Stimulated activated CD8-positive, alpha-beta memory T cell treated with anti-CD3 and anti-CD28 coated beads, Interleukin-7, amount 100 ng/mL, for 24 hours (primary cell): ENCODE measurements around the gene BNIP3.
"Not testable (repeated sequence)": the region's sequence is repeated elsewhere in the genome, so short reads cannot be mapped to it uniquely, and the experiment has no call there.

ENCODE experiments used
- DNase-seq: peaks from one replicate; pipeline ENCODE4 v3.0.0-alpha.2; 2020; ENCODE audit warnings: low read depth

BNIP3 gene

DNA sequence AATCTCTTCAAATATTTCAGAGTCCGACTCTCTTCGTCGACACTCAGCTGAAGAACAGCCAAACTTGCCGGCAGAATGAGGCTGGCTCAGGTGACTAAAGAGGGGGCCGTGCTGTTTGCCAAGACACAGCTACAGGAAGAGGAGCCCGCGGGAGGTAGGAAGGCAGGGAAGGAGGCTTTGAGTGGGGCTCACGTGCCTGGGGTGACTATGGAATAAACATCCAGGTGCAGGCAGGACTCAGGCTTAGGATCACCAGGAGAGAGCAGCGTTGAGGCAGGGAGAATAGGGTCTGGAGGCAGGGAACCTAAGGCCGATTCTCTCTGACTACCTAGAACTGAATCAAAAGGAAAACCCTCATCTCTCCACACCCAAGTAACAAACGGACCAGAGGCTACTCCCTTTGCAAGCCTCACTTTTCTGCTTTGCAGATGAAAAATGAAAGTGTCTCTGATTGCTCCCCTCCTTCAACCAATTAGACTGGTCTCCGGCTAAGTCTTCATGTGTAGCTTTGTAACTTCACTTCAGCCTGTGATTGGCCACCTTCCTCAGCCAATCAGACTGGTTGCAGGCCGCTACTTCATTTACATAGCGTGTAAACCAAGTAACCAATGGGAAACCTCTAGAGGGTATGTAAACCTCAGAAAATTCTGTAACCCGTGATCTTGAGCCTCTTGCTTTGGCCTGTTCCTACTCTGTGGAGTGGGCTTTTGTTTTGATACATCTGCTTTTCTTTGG, 19.7 kb upstream of the BNIP3 start:
- DNase-seq, result no peak

DNA sequence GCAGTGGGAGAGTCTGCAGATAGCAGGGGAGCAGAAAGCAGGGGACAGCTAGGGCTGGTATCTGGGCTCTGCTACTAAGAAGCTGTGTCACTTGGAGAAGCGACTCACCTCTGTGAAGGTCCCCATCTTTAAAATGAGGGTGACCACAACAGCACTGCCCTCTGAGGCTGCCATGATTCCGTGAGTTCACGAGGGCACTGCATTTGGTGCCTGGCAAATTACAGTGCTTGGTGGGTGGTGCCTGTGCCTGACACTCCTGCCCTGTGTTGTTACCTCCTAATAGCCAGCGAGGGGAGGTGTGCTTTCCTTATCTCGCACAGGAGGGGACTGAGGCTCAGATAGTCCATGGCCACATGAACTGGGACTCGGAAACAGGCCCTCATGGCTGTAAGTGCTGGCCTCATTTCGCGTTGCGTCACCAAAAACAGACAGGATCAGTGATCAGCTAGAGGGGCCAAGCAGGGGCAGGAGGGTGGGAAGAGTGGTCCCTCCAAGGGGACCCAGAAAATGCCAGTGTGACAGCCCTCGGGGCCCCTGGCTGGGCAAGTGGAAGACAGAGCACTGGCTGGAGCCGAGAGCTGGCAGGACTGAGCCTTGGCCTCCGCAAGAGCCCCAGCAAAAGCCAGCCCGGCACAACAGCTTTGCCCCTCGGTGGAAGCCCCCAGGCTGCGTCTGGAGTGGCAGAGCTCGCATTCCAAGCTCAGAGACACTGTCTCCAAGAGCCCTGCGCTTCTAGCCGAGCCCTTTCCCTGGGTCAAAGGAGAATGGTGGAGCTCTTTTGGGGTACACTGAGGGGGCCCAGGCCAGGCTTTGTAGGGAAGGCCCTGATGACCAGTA, 17.3 kb upstream of the BNIP3 start:
- DNase-seq, result no peak

DNA sequence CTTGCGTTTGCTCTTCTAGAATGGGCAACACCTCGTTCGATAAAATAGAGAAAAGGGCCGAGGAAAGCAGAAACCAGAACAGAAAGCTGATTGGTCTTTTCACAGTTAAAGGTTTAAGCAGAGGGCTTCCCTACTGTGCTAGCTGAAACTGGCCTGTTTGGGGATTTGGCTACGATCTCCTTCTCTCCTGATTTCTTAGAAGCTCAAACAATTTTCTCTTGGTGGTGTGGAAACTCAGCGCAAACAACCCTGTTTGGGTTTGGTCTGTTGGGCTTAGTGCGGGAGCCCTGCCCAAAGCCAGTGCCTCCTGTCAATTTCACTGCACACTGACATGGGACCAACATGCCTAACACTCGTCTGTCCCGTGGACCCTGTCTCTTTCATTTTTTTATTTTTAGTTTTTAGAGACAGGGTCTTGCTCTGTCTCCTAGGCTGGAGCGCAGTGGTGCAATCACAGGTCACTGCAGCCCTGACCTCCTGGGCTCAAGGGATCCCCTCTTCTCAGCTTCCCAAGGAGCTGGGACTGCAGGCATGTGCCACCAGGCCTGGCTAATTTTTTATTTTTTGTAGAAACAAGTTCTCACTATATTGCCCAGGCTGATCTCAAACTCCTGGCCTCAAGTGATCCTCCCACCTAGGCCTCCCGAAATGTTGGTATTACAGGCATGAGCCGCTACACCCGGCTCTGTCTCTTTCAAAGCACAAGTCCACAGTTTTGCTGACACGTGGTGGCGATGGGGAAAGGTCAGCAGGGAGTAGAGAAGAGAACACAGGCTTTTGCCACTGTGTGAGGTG, 16.5 kb upstream of the BNIP3 start:
- no peak for DNase-seq

DNA sequence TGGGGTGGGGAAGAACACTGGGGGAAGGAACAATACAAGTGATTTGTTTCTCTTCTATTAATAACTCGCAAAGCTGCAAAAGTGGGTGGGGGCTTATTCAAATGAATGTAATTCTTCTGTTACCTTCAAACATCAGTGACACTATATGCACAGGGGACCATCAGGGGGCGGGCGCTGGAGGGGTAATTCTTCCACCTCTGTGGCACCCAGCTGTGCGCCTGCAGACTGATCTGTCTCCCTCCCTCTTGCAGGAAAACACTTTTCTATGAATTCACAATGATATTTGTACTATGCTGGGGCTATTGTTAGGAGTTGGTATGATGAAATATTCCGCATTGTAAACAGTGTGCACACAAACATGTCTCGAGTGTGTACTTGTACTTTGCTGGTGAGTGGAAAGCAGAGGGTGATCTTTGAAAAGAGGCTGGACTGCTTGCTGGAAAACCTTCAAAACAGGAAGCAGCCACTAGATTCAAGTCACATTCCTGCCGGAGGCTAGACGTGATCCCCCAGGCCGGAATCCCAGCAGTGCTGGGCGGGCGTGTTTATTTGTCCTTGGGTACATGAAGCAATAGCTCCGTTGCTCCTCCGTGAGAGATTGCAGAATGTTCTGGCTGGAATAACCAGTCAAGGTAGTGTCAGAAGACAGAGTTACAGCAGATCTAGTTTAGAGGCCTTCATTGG, 15.8 kb upstream of the BNIP3 start:
- no peak for DNase-seq

DNA sequence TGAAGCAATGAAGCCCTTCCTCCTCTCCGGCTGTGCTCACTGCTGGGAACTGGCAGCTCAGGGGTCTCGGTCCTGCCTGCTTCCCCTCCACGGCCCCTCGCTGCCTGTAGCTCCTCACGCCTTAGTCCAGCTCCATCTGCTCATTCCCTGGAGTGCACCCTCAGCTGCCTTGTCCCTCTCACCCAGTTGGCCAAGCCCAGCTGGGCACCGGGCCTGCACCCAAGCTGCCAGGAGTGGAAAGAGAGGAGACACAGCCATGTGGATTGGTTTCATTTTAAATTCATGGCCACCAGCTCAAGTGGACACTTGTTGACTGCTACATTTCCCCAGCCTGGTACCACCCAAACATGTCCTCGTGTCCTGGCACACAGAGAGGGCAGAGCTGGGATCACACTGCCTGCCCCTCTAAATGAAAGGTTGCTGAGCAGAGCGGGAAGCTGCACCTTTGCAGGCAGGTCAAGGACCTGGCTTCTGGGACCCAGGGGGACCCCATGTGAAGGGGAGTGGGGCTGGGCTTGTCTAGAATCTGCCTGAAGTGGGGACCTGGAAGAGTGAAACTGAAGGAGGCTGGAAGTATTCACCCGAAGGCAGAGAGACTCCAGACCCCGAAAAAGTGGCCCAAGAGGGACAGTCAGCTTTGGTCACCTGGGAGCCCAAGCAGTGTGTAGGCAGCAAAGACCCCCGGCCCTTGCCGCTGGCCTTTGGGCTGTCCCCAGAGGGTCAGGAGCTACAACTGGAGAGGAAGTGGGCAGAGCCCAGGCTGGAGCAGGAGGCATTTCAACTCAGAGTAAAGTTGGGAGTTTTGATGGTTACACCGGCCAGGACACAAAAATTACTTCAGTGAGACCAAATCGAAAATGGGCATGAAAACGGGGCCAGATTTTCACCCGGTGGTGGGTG, 15.0 kb upstream of the BNIP3 start:
- DNase-seq, result no peak

DNA sequence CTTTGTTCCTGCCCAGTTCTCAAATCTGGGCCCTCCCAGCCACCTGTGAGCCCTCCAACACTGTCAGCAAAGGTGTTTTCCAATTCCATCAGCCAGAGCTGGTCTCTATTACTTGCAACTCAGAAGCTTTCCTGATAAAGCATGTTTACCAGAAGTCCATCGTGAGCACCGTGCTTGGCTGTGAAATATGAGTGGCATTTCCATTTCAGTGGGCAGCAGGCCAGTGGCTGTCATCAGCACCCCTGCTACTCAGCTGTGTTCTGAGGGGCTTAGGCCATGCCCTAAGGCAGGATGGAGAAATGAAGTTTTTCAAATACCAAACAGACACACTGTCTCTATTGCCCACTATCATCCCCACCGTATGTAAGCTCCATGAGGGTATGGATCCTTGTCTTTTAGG, 12.7 kb upstream of the BNIP3 start:
- DNase-seq, result no peak

DNA sequence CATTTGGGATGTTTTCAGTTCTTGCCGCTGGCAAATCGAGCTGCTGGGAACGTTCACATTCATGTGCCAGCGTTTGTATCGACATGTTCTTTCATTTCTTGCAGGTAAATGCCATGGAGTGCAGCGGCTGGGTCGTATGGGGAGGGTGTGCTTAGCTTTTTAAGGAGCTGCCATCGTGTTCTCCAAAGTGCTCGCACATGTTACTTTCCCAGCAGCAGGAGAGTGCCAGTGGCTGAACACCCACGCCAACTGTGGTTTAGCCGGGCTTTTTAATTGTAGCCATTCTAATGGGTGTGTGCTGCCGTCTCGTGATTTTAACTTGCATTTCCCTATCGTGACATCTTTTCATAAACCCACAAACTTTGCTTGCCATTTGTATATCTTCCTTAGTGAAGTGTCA, 11.6 kb upstream of the BNIP3 start:
- no peak for DNase-seq

DNA sequence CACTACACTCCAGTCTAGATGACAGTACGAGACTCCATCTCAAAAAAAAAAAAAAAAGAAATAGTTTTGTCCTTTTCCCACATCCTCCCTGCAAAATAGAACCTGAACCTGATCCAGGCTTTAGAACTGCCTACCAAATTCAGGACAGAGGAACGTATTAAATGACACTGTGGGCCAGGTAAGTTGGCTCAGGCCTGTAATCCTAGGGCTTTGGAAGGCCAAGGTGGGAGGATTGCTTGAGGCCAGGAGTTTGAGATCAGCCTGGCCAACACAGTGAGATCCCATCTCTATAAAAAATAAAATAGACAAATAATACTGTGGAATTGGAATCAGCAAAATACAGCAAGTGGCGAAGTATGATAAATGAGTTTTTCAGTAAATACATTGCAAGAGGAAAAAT, 10.0 kb upstream of the BNIP3 start:
- no peak for DNase-seq

DNA sequence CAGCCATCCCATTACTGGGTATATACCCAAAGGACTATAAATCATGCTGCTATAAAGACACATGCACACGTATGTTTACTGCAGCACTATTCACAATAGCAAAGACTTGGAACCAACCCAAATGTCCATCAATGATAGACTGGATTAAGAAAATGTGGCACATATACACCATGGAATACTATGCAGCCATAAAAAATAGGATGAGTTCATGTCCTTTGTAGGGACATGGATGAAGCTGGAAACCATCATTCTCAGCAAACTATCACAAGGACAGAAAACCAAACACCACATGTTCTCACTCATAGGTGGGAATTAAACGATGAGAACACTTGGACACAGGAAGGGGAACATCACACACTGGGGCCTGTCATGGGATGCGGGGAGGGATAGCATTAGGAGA, 6.1 kb upstream of the BNIP3 start:
- not testable (repeated sequence) for DNase-seq

DNA sequence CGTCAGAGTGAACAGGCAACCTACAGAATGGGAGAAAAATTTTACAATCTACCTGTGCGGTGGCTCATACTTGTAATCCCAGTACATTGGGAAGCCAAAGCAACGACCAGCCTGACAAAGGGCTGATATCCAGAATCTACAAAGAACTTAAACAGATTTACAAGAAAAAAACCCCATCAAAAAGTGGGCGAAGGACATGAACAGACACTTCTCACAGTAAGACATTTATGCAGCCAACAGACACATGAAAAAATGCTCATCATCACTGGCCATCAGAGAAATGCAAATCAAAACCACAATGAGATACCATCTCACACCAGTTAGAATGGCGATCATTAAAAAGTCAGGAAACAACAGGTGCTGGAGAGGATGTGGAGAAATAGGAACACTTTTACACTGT, 5.6 kb upstream of the BNIP3 start:
- DNase-seq, result not testable (repeated sequence)

DNA sequence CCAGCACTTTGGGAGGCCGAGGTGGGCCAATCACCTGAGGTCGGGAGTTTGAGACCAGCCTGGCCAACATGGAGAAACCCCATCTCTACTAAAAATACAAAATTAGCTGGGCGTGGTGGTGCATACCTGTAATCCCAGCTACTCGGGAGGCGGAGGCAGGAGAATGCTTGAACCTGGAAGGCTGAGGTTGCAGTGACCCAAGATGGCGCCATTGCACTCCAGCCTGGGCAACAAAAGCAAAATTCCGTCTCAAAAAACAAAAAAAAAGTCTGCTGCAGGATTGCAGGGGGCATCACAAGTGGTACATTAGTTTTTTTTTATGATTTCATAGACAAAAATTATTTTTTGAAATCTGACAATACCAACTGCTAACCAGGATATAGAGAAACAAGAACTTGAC, 5.1 kb upstream of the BNIP3 start:
- DNase-seq, result not testable (repeated sequence)

DNA sequence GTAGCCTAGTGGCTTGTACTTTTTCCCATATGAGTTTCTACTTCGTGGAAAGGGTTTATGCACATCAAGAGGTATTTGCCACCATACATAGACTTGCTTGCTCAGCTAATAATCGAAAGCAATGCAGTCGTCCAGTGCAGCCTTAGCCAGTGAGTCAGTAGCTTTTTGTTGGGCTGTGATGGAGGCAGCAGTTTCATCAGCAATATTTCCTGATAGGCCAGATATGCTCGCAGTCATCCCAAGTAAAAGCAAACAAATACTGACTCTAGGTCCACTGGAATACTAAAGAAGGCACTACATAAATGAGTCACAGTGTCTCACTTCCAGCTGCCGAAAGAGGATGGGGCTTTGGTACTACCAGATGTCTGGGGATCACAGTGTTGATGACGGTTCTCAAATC, 2.1 kb upstream of the BNIP3 start:
- no peak for DNase-seq

DNA sequence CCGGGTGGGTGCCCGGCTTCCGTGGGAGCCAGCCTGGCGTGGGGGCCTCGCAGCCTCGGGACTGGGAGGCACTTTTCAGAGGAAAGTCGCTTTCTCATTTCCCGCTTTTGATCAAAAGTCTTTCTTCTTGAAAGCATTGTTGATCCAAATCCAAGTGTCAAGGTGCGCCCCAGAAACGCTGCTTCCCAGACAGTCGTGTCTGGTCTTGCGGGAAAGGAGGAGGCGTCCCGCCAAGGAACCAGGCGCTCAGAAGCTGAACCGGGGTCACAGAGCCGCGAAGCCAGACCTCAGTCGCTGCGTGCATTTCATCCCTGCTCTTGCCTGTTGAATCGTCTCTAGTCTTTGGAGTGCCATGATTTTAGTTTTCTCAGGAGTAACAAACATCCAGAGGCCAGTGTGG, 1.1 kb upstream of the BNIP3 start:
- DNase-seq, result no peak

DNA sequence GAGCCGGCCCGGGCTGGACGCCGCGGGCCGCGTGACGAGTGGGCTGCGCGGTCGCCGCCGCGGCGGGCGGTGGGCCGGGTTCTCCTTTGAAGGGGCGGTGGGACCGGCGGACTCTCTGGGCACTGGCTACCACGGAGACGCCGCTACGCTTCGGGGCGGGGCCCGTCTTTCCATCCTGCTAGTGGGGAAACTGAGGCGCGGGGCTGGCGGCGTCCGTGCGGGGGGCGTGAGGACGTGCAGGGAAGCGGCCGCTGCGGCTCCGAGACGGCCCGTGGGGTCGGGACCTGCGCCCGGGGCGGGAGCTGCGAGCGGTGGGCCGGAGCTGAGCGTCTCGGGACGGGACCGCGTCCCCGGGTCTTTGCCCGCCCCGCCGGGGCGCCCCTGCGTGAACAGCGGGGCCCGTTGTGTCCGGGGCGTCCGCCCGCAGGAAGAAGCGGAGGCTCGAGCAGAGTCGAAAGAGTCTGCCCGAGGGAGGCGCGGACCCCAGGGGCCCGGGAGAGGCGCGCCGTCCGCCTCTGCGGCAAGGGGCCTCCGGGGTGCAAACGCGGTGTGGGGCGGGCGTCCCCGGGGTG, 548 bp upstream of the BNIP3 start:
- DNase-seq, result no peak

DNA sequence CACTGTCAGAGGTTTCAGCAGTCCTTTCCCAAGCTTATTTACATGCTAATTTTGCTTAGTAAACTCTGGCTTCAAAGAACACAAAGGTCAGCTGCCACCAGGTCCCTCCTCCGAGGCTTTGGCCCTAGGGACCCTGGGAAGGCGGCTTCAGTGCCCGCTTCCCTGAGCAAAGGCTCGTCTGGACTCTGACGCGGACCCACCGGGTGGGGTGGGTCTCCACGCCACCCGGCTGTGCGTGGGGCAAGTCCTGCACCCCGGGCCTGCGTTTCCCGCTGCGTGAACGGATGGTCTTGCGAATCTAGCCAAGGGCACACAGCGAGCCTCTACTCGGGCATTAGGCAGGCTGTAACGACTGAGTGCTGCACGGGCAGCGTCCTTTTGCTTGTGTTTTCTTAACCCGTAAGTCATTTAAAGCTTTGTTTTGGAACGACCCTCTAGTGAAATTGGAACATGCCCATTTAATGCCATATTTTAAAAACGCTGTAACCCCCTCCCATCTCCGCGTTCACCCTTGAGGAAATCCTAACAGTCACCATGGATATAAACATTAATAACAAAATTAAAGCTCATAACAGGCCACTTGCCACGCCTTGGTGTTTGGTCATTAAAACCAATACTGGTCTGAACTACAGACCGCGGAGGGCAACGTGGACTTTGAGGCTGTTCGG, 828 bp downstream of the BNIP3 start:
- no peak for DNase-seq

DNA sequence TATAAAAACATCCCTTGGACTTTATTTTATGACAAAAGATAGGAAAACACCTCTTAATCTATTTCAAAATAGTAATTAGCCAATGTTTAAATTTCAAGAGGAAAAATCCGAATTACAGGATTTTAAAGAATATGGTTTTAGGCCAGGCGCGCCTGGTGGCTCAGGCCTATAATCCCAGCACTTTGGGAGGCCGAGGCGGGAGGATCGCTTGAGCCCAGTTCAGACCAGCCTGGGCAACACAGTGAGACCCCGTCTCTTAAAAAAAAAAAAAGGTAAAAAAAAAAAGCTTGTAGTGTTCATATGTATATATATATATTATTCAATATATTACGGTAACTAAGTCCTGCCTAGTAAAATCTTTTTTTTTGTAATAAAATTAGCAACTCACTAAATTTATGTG, 1.4 kb downstream of the BNIP3 start:
- no peak for DNase-seq

DNA sequence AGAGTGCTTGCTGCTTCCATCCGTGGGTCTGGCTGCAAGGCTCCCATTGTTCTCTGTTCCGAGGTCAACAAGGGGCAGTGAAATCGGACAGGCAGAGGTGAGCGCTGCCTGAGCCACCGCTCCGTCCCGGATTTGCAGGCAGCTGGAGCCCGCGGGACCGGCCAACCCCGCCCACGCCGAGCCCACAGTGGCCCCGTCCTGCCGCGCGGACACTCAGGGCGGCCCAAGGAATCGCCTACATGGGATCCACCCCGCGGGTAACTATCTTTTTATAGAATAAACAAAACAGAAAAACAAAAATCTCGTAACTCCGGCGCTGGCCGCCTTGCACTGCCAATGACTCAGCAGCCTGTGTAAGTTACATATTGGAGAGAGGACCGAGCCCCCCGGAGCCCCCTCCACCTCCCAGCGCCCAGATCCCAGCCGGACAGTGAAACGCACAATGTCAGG, 1.9 kb downstream of the BNIP3 start:
- DNase-seq, result no peak

DNA sequence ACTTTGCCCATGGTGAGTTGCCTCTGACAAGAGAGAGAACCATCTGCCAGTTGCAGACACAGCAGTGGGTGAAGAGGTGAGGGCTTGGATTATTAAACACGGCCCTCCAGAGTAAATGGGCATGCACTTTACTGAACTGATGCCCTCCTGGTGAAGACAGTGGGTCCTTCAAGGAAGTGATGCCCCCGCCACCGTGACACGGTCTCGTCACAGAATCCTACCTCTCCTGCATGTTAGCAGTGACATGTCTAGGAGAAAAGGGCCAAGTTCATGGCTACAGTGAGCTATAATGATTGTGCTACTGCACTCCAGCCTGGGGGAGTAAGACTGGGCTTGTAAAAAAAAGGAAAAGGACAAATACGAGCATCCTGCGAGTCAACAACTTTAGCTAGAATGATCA, 2.4 kb downstream of the BNIP3 start:
- DNase-seq, result no peak

DNA sequence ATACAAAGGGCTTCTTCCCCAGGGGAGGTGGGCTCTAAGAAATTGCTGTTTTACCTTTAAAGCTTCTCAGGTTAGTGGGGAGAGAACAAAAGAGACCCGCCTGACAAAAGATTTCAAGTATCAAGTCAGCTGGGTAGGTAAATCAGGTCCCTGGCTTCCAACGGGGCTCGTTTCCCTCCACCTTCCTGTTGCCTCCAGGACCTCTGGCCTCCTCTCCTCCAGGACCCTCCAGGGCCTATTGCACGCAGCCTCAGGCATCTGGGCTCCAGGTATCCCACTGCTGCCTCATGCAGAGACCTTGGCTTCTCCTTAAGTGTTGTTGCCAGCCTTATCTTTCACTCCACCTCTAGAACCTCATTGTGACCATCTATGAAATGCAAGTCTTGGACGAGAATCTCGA, 2.9 kb downstream of the BNIP3 start:
- DNase-seq, result no peak

DNA sequence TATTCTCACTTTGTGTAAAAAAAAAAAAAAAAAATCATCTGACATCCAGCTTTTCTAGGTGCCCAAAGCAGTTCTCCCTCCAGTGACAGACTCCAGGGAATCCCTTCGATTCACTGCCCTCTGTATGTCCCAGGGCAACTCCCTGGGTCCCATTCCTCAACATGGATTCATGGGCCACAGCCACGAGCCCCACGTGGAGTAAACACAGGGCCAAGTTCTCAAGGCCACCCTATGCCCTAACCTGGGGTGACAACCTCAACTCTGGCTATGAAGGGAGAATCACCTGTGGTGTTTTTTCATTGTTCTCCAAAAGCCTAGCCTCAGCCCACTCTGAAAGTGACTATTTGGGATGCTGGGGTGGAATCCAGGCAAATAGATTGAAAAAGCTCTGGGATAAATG, 3.4 kb downstream of the BNIP3 start:
- no peak for DNase-seq
